Measurements from ENCODE around the gene TRPM6. TPM values are rescaled to one million over a fixed set of nuclear protein-coding genes. Genes with fewer than 3 reads are reported as not detected.

Gene TRPM6
- total and polyA plus RNA-seq, 2 donors from 2014 or later, result 1.3 to 2.0 TPM

DNA sequence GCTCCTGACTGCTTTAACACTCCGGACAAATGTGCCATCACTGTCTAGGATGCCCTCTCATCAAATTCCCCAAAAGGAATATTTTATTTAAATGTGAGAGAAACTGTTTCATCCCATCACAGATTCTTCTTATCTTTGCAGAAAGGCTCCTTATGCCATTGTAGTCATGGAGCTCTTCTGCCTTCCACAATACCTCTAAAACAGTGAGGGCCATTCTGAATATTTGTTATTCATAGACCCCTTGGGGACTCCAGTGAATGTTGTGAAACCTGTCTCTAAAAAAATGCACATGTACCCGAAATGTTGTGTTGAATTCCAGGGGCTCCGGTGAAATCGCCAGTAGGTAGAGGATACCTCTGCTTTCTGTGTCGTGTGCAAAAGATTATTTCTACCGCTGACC lies 213.6 kb downstream of the TRPM6 start:
- FAIRE-seq (no peak), DNase-seq (no peak)
- TF ChIP-seq, protein P1, sequence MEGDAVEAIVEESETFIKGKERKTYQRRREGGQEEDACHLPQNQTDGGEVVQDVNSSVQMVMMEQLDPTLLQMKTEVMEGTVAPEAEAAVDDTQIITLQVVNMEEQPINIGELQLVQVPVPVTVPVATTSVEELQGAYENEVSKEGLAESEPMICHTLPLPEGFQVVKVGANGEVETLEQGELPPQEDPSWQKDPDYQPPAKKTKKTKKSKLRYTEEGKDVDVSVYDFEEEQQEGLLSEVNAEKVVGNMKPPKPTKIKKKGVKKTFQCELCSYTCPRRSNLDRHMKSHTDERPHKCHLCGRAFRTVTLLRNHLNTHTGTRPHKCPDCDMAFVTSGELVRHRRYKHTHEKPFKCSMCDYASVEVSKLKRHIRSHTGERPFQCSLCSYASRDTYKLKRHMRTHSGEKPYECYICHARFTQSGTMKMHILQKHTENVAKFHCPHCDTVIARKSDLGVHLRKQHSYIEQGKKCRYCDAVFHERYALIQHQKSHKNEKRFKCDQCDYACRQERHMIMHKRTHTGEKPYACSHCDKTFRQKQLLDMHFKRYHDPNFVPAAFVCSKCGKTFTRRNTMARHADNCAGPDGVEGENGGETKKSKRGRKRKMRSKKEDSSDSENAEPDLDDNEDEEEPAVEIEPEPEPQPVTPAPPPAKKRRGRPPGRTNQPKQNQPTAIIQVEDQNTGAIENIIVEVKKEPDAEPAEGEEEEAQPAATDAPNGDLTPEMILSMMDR (IDR thresholded peaks at IDR 0.05; ENCODE audit: borderline replicate concordance, extremely low read depth, insufficient read depth), result no peak
- no peak overlapping the region for H3K9ac ChIP-seq (ENCODE audit: low read length in 3 of 3)
- H3K4me3 ChIP-seq (ENCODE audit: low read length in 3 of 3), result no peak overlapping the region
- H3K27me3 ChIP-seq (ENCODE audit: control insufficient read depth, insufficient read depth, low read length), result no peaks in the 10 kb centered on the region
- H3K9me3 ChIP-seq (ENCODE audit: control insufficient read depth in 2 of 3, insufficient read depth in 1 of 3, low read length in 3 of 3), result no peaks in the 10 kb centered on the region
- no peak overlapping the region for H3K27ac ChIP-seq (ENCODE audit: low read depth in 2 of 2, low read length in 2 of 2)
- intact Hi-C loops (cut with DNase I), result no loop called here
- H3K4me1 ChIP-seq (ENCODE audit: control insufficient read depth in 2 of 3, insufficient read depth in 2 of 3, low read depth in 1 of 3, low read length in 3 of 3), result no peaks in the 10 kb centered on the region
- H3K36me3 ChIP-seq (ENCODE audit: control insufficient read depth in 2 of 3, insufficient read depth in 3 of 3, low read length in 3 of 3), result no peaks in the 10 kb centered on the region

Other genes with a start within 250 kb of the TRPM6 start
- 2.3 TPM for gene C9orf40, start 65.0 kb upstream of the TRPM6 start, total RNA-seq
- 5.2 TPM for gene C9orf40, start 65.0 kb upstream of the TRPM6 start, polyA plus RNA-seq (ENCODE audit: insufficient read depth, low read depth, low replicate concordance)
- 17.2 TPM for gene CARNMT1, start 140.4 kb upstream of the TRPM6 start, total RNA-seq
- gene CARNMT1, start 140.4 kb upstream of the TRPM6 start, polyA plus RNA-seq (ENCODE audit: insufficient read depth, low read depth, low replicate concordance), result 8.2 TPM
- gene NMRK1, start 200.2 kb upstream of the TRPM6 start, total RNA-seq, result 42.3 TPM
- 67.8 TPM for gene NMRK1, start 200.2 kb upstream of the TRPM6 start, polyA plus RNA-seq (ENCODE audit: insufficient read depth, low read depth, low replicate concordance)
- gene OSTF1, start 200.6 kb upstream of the TRPM6 start, total RNA-seq, result 52.7 TPM
- gene OSTF1, start 200.6 kb upstream of the TRPM6 start, polyA plus RNA-seq (ENCODE audit: insufficient read depth, low read depth, low replicate concordance), result 42.8 TPM